Mammary epithelial cell (primary cell): ENCODE measurements around the gene FBLN2.

Experiments
- EZH2 ChIP-seq: IDR thresholded peaks from 2 replicates; pipeline ENCODE4 v1.6.1; 2012; ENCODE audit warnings: low read length, inconsistent platforms, borderline replicate concordance
- TF ChIP-seq, protein P1 (sequence below), 2 donors: IDR thresholded peaks in 1 of 2; conservative IDR thresholded peaks in 1 of 2; 2 replicates each; pipeline ENCODE4 v1.5.1; 2011 to 2012; ENCODE audit warnings: inconsistent platforms in 2 of 2, low read length in 2 of 2, mild to moderate bottlenecking in 2 of 2, control low read depth in 1 of 2, low read depth in 1 of 2; ENCODE audit not compliant: insufficient read depth in 1 of 2; ENCODE audit errors: extremely low read depth in 1 of 2

DNA sequence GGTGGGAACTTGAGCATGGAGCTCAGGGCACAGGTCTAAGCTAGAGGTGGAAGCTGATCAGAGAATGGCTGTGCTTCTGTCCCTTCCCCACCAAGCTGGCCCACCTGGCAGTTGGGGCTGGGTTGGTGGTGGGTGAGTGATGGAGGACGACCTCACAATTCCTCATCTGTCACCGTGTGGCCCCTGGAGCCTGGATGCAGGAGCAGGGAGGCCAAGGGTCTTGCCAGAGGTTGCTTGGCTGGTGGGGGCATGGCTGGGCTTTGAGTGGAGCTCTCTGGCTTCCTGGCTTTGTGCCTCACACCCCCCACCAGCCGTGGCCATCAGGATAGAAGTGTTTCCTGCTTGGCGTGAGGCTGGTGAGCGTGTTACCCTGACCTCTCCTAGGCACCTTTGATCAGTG, 36.0 kb downstream of the FBLN2 start:
- TF ChIP-seq, protein P1, sequence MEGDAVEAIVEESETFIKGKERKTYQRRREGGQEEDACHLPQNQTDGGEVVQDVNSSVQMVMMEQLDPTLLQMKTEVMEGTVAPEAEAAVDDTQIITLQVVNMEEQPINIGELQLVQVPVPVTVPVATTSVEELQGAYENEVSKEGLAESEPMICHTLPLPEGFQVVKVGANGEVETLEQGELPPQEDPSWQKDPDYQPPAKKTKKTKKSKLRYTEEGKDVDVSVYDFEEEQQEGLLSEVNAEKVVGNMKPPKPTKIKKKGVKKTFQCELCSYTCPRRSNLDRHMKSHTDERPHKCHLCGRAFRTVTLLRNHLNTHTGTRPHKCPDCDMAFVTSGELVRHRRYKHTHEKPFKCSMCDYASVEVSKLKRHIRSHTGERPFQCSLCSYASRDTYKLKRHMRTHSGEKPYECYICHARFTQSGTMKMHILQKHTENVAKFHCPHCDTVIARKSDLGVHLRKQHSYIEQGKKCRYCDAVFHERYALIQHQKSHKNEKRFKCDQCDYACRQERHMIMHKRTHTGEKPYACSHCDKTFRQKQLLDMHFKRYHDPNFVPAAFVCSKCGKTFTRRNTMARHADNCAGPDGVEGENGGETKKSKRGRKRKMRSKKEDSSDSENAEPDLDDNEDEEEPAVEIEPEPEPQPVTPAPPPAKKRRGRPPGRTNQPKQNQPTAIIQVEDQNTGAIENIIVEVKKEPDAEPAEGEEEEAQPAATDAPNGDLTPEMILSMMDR (conservative IDR thresholded peaks at IDR 0.05 in 1 of 2, IDR thresholded peaks at IDR 0.05 in 1 of 2; ENCODE audit: extremely low read depth in 1 of 2, insufficient read depth in 1 of 2, low read depth in 1 of 2, low read length in 2 of 2), result no peak
- no peak for TF ChIP-seq EZH2
